NT2/D1 (cell line): ENCODE results near the gene KCNJ15.

Experiments used
- SUZ12 ChIP-seq: IDR thresholded peaks from 2 replicates; pipeline ENCODE4 v1.6.1; 2011; ENCODE audit not compliant: insufficient read length, insufficient read depth; ENCODE audit errors: extremely low read depth
- YY1 ChIP-seq: IDR thresholded peaks from 2 replicates; pipeline ENCODE4 v1.6.1; 2011; ENCODE audit not compliant: insufficient read length, insufficient read depth
- ZNF274 ChIP-seq: IDR thresholded peaks from 2 replicates; pipeline ENCODE4 v1.6.1; 2011; ENCODE audit warnings: mild to moderate bottlenecking, low read depth, low read length

- no peak for TF ChIP-seq ZNF274
- TF ChIP-seq YY1 = no peak
- TF ChIP-seq SUZ12 = no peak
Observed at GRCh38 chr21:38212706-38213105, 44.1 kb upstream of the KCNJ15 start.
